Mucosa of descending colon (tissue), 3 donors: ENCODE measurements around the gene RNF14. TPM values are rescaled to one million over a fixed set of nuclear protein-coding genes. Genes with fewer than 3 reads are reported as not detected.

Experiments used
- ATAC-seq: fragments of 200-7000 bp; cut with Tn5 transposase; one replicate; pipeline ENCODE4 v1.9.1; 2020; ENCODE audit warnings: mild to moderate bottlenecking, moderate library complexity
- DNase-seq, 3 donors: peaks; one replicate each; pipeline ENCODE4 v3.0.0-alpha.2; 2020
- H3K36me3 ChIP-seq: fragments of 200-600 bp; one replicate; pipeline ENCODE4 v1.8.0; 2021; ENCODE audit warnings: low read depth, mild to moderate bottlenecking
- H3K4me1 ChIP-seq: fragments of 200-600 bp; one replicate; pipeline ENCODE4 v1.8.0; 2021; ENCODE audit warnings: low read depth, mild to moderate bottlenecking
- H3K4me3 ChIP-seq: fragments of 200-600 bp; one replicate; pipeline ENCODE4 v1.8.0; 2021; ENCODE audit warnings: mild to moderate bottlenecking
- H3K9me3 ChIP-seq: fragments of 200-600 bp; one replicate; pipeline ENCODE4 v1.8.0; 2021; ENCODE audit warnings: mild to moderate bottlenecking
- intact Hi-C, 2 donors: fragments of 100-400 bp; cut with DNase I in 1 of 2; cut with micrococcal nuclease in 1 of 2; formaldehyde crosslinking; loops; one replicate each; pipeline versions ENCODE4 v1.11.0 to v1.11.1; 2022; cut with DNase I, micrococcal nuclease
- total RNA-seq, 3 donors: library from RNA; stranded (reverse); fragmentation: NEBNext Ultra II Directional in 2 of 3; extraction: Animal tissue kit (Norgen Biotek cat#: 25700) in 2 of 3; gene quantifications; one replicate each; pipeline versions ENCODE4 v1.2.1 to v1.2.4, GENCODE V29; 2021 to 2023
- TF ChIP-seq, protein P1 (sequence below): fragments of 200-600 bp; IDR thresholded peaks from one replicate; pipeline ENCODE4 v1.8.0; 2022; ENCODE audit warnings: antibody characterized with exemption, mild to moderate bottlenecking
- donor health status: DM: no; HTN: no; CAD: no; lungs with moderate emphysema.
- donor health status: DM: no; HTN: no; CAD: no.
- donor health status: DM: no; HTN: yes; CAD: no.

RNF14 gene
- total RNA-seq, 3 donors from 2014 or later: 63.5 to 69.1 (median 67.9) TPM

- ATAC-seq: no peak
- no peak for DNase-seq
Observed at GRCh38 chr5:142038735-142039134, 69.8 kb downstream of the RNF14 start.

More at GRCh38 chr5:142038735-142039134, 69.8 kb downstream of the RNF14 start:
- Histone ChIP-seq H3K9me3 (no peaks in the 10 kb centered on the region), H3K36me3 (no peaks in the 10 kb centered on the region), H3K4me3 (no peak overlapping the region), H3K4me1 (no peaks in the 10 kb centered on the region)
- intact Hi-C loops: no loop called here
- TF ChIP-seq, protein P1, sequence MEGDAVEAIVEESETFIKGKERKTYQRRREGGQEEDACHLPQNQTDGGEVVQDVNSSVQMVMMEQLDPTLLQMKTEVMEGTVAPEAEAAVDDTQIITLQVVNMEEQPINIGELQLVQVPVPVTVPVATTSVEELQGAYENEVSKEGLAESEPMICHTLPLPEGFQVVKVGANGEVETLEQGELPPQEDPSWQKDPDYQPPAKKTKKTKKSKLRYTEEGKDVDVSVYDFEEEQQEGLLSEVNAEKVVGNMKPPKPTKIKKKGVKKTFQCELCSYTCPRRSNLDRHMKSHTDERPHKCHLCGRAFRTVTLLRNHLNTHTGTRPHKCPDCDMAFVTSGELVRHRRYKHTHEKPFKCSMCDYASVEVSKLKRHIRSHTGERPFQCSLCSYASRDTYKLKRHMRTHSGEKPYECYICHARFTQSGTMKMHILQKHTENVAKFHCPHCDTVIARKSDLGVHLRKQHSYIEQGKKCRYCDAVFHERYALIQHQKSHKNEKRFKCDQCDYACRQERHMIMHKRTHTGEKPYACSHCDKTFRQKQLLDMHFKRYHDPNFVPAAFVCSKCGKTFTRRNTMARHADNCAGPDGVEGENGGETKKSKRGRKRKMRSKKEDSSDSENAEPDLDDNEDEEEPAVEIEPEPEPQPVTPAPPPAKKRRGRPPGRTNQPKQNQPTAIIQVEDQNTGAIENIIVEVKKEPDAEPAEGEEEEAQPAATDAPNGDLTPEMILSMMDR: no peak

Other genes starting within 250 kb of the RNF14 start
- gene PCDH1, start 90.7 kb upstream of the RNF14 start, total RNA-seq: 100 to 1,000 TPM in 2 of 3 donors, 10 to 100 TPM in 1; 75.1 to 159 (median 127) TPM
- 100 to 1,000 TPM in 1 of 3 donors, 10 to 100 TPM in 2; 77.8 to 112 (median 84.5) TPM for gene DELE1, start 45.2 kb upstream of the RNF14 start, total RNA-seq
- 1 to 10 TPM; 1.2 to 3.2 (median 2.2) TPM for gene PCDH12, start 10.9 kb upstream of the RNF14 start, total RNA-seq
- gene GNPDA1, start 43.9 kb downstream of the RNF14 start, total RNA-seq: 10 to 100 TPM in 2 of 3 donors, 1 to 10 TPM in 1; 10.0 to 29.4 (median 25.3) TPM
- 10 to 100 TPM; 45.7 to 53.2 (median 49.4) TPM for gene NDFIP1, start 139.7 kb downstream of the RNF14 start, total RNA-seq